RWPE2 (cell line): ENCODE measurements around the gene KRT39.

ENCODE experiments used
- ATAC-seq: fragments of 200-7000 bp; cut with Tn5 transposase; 3 replicates; pipeline ENCODE4 v1.9.1; 2021; ENCODE audit warnings: low read depth
- DNase-seq: peaks from one replicate; pipeline ENCODE4 v3.0.0-alpha.2; 2020; ENCODE audit warnings: low spot score
- H3K27ac ChIP-seq: fragments of 450-650 bp; 2 replicates; pipeline ENCODE4 v1.5.1; 2017; ENCODE audit warnings: mild to moderate bottlenecking; ENCODE audit not compliant: poor library complexity, severe bottlenecking
- H3K27me3 ChIP-seq: fragments of 250-450 bp; sonication (Bioruptor Pico); 2 replicates; pipeline ENCODE4 v1.5.1; 2021; ENCODE audit warnings: mild to moderate bottlenecking, moderate library complexity; ENCODE audit not compliant: insufficient read depth, poor library complexity, severe bottlenecking
- H3K36me3 ChIP-seq: fragments of 250-450 bp; sonication (Bioruptor Pico); 2 replicates; pipeline ENCODE4 v1.5.1; 2020; ENCODE audit warnings: low read depth, mild to moderate bottlenecking, moderate library complexity
- H3K4me1 ChIP-seq: fragments of 250-450 bp; sonication (Bioruptor Pico); 2 replicates; pipeline ENCODE4 v1.5.1; 2021; ENCODE audit warnings: mild to moderate bottlenecking, moderate library complexity; ENCODE audit not compliant: insufficient read depth, poor library complexity, severe bottlenecking
- H3K4me3 ChIP-seq: fragments of 250-450 bp; sonication (Bioruptor Pico); 2 replicates; pipeline ENCODE4 v1.5.1; 2021; ENCODE audit warnings: mild to moderate bottlenecking, moderate library complexity; ENCODE audit not compliant: severe bottlenecking
- H3K9me3 ChIP-seq: fragments of 250-450 bp; sonication (Bioruptor Pico); 2 replicates; pipeline ENCODE4 v1.5.1; 2021; ENCODE audit warnings: mild to moderate bottlenecking, moderate library complexity; ENCODE audit not compliant: severe bottlenecking
- CTCF ChIP-seq: fragments of 450-650 bp; IDR thresholded peaks from one replicate; pipeline ENCODE4 v1.5.1; 2017; ENCODE audit warnings: mild to moderate bottlenecking, moderate library complexity; ENCODE audit not compliant: poor library complexity, severe bottlenecking

KRT39 gene

GRCh38 chr17:40915721-40916256 lies 51.0 kb downstream of the KRT39 start:
- DNase-seq, result no peak
- peak; percentile 40 for ATAC-seq
- no peak overlapping the region for H3K4me3 ChIP-seq
- H3K27ac ChIP-seq, result peak overlapping the region; percentile 96
- H3K9me3 ChIP-seq, result no peaks in the 10 kb centered on the region
- H3K36me3 ChIP-seq, result no peaks in the 10 kb centered on the region
- no peaks in the 10 kb centered on the region for H3K27me3 ChIP-seq
- peaks cover 38% of the 10 kb centered on the region for H3K4me1 ChIP-seq
- no peak for TF ChIP-seq CTCF

GRCh38 chr17:40915199-40915661 lies 51.5 kb downstream of the KRT39 start:
- Histone ChIP-seq H3K27ac (peak overlapping the region; percentile 96), H3K9me3 (no peaks in the 10 kb centered on the region), H3K27me3 (no peaks in the 10 kb centered on the region), H3K36me3 (no peaks in the 10 kb centered on the region), H3K4me3 (no peak overlapping the region), H3K4me1 (peaks cover 43% of the 10 kb centered on the region)
- DNase-seq (no peak), ATAC-seq (peak; percentile 84)
- no peak for TF ChIP-seq CTCF

GRCh38 chr17:40914075-40914855 lies 52.5 kb downstream of the KRT39 start:
- no peaks in the 10 kb centered on the region for H3K27me3 ChIP-seq
- H3K9me3 ChIP-seq, result no peaks in the 10 kb centered on the region
- H3K27ac ChIP-seq, result peak overlapping the region; percentile 96
- H3K4me3 ChIP-seq, result no peak overlapping the region
- no peak for TF ChIP-seq CTCF
- DNase-seq (no peak), ATAC-seq (peak; percentile 8; the same call in 1 of the 3 replicates)
- H3K4me1 ChIP-seq, result peaks cover 52% of the 10 kb centered on the region
- no peaks in the 10 kb centered on the region for H3K36me3 ChIP-seq

GRCh38 chr17:40912486-40913210 lies 54.1 kb downstream of the KRT39 start:
- peak overlapping the region; percentile 96 for H3K27ac ChIP-seq

More at GRCh38 chr17:40912486-40913210, 54.1 kb downstream of the KRT39 start:
- no peaks in the 10 kb centered on the region for H3K36me3 ChIP-seq
- no peak overlapping the region for H3K4me3 ChIP-seq
- H3K4me1 ChIP-seq, result peaks cover 52% of the 10 kb centered on the region
- H3K27me3 ChIP-seq, result no peaks in the 10 kb centered on the region
- TF ChIP-seq CTCF, result no peak
- DNase-seq (no peak), ATAC-seq (no peak)
- no peaks in the 10 kb centered on the region for H3K9me3 ChIP-seq
